Activated naive CD4-positive, alpha-beta T cell treated with anti-CD3 and anti-CD28 coated beads, Interleukin-2, amount 50 U/mL, for 24 hours (primary cell): ENCODE results near the gene FAM72B.
"Not testable (repeated sequence)": the region's sequence is repeated elsewhere in the genome, so short reads cannot be mapped to it uniquely, and the experiment has no call there.

Experiments
- H3K27ac Mint-ChIP-seq: one replicate; pipeline ENCODE4 v1.8.0; 2021; ENCODE audit warnings: mild to moderate bottlenecking, mixed read lengths
- H3K27me3 Mint-ChIP-seq: one replicate; pipeline ENCODE4 v1.8.0; 2021; ENCODE audit warnings: mixed read lengths
- H3K36me3 Mint-ChIP-seq: one replicate; pipeline ENCODE4 v1.8.0; 2021; ENCODE audit warnings: mixed read lengths
- H3K4me1 Mint-ChIP-seq: one replicate; pipeline ENCODE4 v1.8.0; 2021; ENCODE audit warnings: mixed read lengths
- H3K4me3 Mint-ChIP-seq: one replicate; pipeline ENCODE4 v1.8.0; 2021; ENCODE audit warnings: mild to moderate bottlenecking, mixed read lengths
- H3K9me3 Mint-ChIP-seq: one replicate; pipeline ENCODE4 v1.8.0; 2021; ENCODE audit warnings: mixed read lengths

FAM72B gene

DNA sequence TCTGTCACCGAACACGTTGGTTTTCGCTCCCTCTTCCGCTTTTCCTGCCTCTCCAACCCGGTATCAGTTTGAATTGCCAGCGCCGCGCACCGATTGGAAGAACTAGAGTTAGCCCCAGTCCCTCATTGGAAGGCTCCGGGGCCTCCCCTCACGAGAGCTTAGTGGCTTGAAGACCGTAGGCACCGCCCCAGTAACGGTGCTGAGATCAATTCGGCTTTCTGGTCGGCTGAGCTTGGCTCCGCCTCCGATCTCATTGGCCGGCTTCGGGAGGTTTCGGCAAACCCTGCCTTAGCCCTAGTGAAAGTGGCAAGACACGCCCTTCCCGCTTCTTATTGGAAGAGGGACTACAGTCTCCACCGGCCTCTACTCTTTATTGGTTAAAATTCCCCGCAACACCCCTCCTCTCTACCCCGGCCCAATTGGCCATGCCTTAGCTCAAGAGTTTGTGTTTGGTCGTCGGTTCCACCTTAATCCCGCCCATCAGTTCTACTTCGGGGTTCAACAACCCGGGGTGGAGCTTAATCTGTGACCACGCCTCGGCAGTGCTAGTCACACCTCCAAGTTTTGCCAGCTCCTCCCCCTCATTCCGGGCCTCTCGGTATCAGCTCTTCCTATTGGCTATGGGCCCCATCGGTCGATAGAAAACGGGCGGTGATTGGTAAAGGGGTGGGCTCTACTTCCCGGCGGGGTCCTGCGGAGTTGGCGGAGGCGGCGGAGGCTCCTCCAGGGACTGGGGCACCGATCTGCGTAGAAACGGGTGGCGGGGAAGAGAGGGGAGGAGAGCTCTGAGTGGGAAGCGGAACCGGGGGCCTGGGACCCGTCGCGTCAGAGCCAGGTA is at the start of gene FAM72B, which contains the start of gene SRGAP2C:
Gene FAM72B (minus strand): TSS at position 51 of the 838 bp plus-strand sequence. CDS start 851 bp downstream, outside the sequence.
Gene SRGAP2C (plus strand): TSS at position 686 of the 838 bp plus-strand sequence. CDS start 2,472 bp downstream, outside the sequence.
- H3K9me3 Mint-ChIP-seq, H3K27me3 Mint-ChIP-seq, H3K36me3 Mint-ChIP-seq, H3K4me1 Mint-ChIP-seq: not testable (repeated sequence)
- H3K27ac Mint-ChIP-seq = peak within 1 kb of the TSS; percentile 92
- H3K4me3 Mint-ChIP-seq = peak within 1 kb of the TSS; percentile 93

DNA sequence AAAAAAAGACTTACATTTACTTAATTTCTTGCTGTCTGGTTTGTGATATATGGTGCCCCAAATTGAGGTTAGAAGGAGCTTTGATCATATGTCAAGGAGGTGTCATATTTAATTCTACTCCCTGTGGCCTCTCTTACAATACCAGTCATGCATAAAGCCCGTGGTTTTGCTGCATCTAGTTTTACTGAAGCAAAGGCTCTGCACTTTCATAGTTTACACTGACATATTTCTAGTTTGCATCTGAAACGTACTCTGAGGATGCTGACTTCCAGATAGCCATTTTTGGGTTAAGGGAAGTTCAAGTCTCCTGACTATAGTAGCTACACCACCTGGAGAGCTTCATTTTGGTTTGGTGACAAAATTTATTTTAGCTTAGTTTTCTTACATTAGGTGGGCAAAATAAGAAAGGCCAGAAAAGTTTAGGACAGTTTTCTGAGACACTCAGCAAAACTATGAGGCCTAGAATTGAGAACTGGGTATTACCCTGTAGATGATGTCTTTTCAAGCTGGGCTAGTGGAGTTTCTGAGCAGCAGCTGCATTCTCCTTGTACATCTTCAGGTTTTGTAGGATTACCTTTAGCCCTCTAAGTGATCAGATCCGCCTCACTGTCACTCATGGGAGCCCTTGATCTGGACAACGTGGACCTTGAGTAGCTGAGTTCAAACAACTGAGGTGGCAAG is 48.4 kb upstream of the FAM72B start:
- H3K27me3 Mint-ChIP-seq, H3K4me3 Mint-ChIP-seq, H3K4me1 Mint-ChIP-seq, H3K9me3 Mint-ChIP-seq, H3K27ac Mint-ChIP-seq, H3K36me3 Mint-ChIP-seq: not testable (repeated sequence)

DNA sequence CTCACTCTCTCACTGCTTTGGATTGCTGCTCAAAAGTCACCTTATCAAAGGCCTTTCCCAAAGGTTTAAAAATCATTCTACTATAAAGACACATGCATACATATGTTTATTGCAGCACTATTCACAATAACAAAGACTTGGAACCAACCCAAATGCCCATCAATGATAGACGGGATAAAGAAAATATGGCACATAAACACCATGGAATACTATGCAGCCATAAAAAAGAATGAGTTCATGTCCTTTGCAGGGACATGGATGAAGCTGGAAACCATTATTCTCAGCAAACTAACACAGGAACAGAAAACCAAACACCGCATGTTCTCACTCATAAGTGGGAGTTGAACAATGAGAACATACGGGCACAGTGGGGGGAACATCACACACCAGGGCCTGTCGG is 46.5 kb upstream of the FAM72B start:
- H3K9me3 Mint-ChIP-seq, H3K27ac Mint-ChIP-seq, H3K4me3 Mint-ChIP-seq, H3K36me3 Mint-ChIP-seq, H3K27me3 Mint-ChIP-seq, H3K4me1 Mint-ChIP-seq: not testable (repeated sequence)

DNA sequence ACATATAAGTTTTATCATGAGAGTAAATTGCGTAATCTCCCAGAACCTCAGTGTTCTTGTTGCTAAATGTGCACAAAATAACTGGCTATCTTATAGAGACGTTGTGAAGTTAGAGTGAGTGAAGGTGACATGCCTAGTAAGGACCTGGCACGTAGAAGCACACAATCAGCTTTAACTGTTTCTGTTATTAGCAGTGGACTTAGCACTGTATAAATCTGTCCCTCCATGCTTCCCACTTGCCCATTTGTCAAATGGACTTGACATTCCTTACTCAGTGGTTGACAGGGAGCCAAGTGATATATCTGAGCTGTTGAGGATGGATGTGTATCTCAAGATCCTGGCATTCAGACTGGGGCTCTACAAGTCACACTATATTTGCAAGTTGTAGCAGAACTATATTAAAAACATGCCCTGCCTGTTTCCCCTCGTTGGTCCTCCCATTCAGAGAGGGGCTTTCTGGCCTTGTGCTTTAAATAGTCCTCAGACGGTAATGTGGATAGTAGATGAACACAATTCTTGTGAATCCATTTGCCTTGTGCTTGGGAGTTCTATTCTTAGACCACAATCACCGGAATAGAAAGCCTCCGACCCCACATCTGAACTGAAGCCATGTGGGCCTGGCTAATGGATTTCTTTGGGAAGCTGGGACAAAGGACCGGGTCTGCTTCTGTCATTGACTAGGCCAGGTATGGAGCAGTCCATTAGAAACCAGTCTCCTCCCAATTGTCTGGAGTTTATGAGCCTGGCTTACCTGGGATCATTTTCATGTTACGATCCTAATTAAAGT is 43.6 kb upstream of the FAM72B start:
- not testable (repeated sequence) for H3K9me3 Mint-ChIP-seq, H3K27ac Mint-ChIP-seq, H3K4me3 Mint-ChIP-seq, H3K4me1 Mint-ChIP-seq, H3K36me3 Mint-ChIP-seq, H3K27me3 Mint-ChIP-seq

DNA sequence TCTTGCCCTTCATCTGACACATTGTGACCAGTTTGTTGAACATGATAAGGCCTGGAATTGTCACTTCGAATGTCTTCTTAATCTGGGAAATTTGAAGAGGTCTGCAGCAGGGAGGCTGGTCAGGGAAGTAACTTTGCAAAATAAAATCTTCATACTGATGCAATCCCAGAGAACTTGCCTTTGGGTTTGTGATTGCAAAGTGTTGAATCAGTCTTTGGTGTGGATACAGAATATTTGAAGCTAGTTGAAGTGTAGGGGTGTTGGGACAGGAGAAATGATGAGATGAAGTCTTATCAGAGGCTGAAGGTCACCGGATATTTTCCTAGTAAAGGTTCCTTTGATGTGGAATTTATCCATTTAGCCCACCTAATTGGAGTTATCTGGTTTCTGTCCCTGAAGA is 42.8 kb upstream of the FAM72B start:
- H3K4me3 Mint-ChIP-seq, H3K36me3 Mint-ChIP-seq, H3K9me3 Mint-ChIP-seq, H3K27me3 Mint-ChIP-seq, H3K4me1 Mint-ChIP-seq, H3K27ac Mint-ChIP-seq: not testable (repeated sequence)

DNA sequence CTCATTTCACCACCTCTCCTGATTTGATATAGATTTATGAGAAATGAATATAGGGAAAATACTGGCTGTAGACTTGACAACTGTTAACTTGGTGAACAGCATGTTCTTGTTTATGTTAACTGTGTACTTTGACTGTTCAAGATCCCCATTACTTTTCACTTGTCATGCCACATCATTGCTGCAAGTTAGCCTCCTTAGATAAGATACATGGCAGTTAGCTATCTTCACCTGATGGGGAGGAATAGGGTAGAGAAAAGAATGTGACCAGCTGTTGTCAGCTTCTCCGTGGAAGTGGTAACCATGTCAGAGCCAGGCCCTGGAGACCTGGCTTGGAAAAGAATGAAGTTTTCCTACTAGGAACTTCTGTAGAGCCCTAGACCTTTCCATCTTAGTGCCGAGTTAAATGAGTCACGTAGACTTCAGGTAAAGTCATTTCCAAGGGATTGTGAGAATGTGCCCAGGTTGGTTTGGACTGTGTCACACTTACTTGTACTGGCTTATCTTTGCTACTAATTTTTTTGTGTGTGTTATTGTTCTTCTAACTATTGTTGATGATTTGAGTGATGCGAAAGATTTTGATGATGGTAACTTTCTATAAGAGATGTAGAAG is 42.3 kb upstream of the FAM72B start:
- not testable (repeated sequence) for H3K4me3 Mint-ChIP-seq, H3K9me3 Mint-ChIP-seq, H3K36me3 Mint-ChIP-seq, H3K27ac Mint-ChIP-seq, H3K4me1 Mint-ChIP-seq, H3K27me3 Mint-ChIP-seq

DNA sequence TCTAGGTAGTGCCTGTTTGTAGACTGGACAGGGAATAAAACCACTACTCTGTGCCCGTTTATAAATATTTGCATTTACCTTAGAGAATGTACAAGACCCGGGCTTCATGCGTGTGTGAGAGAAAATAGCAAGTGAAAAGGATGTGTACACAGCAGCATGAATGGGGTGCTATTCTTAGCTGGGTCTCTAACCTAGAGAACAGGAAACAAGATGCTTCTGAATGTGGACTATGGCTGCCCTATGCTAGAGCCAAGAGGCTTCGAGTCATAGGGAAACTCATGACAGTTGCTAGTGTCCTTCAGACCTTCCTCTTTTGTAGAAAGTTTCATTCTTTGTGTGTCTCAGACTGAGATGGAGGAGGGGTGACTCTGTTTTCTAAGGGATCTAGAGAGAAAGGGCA is 40.6 kb upstream of the FAM72B start:
- H3K4me1 Mint-ChIP-seq, H3K27me3 Mint-ChIP-seq, H3K9me3 Mint-ChIP-seq, H3K36me3 Mint-ChIP-seq, H3K4me3 Mint-ChIP-seq, H3K27ac Mint-ChIP-seq: not testable (repeated sequence)

DNA sequence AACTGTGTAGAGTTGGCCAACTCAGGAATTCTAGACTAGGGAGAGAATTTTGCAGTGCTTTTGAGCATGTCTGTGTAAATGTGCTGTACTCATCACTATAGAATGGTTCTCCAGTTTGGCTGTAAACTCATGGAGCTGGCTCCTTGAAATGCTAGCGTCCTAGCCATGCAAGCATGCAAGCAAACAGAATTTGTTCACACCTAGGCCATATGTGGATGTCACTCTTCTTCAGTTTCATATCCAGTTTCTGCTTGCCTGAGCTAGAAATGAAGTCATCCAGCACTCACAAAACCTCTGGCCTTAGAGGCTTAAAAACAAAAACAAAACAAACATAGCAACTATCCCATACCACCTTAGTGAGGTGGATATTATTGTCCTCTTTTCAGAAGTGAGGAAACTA is 37.6 kb upstream of the FAM72B start:
- not testable (repeated sequence) for H3K36me3 Mint-ChIP-seq, H3K4me3 Mint-ChIP-seq, H3K27ac Mint-ChIP-seq, H3K4me1 Mint-ChIP-seq, H3K27me3 Mint-ChIP-seq, H3K9me3 Mint-ChIP-seq

DNA sequence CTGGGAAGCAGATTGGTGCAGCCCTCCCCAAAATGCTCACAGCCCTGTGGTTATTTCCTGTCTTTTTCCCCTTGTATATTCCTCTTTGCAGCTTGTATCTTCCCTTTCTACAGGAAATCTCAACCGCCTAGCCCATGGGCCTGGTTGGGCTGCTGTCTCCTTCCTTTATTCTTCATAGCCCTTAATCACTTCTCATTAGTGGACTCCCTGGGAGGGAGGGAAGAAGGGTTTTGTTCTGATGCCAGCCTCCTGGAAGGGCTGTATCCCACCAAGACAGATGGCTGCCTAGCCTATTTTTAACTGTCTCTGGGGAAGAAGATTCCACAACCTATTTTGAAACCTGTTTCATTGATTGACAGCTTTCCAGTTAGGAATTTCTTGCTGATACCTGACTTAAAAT is 32.5 kb upstream of the FAM72B start:
- H3K4me1 Mint-ChIP-seq, H3K27ac Mint-ChIP-seq, H3K36me3 Mint-ChIP-seq, H3K27me3 Mint-ChIP-seq, H3K4me3 Mint-ChIP-seq, H3K9me3 Mint-ChIP-seq: not testable (repeated sequence)

DNA sequence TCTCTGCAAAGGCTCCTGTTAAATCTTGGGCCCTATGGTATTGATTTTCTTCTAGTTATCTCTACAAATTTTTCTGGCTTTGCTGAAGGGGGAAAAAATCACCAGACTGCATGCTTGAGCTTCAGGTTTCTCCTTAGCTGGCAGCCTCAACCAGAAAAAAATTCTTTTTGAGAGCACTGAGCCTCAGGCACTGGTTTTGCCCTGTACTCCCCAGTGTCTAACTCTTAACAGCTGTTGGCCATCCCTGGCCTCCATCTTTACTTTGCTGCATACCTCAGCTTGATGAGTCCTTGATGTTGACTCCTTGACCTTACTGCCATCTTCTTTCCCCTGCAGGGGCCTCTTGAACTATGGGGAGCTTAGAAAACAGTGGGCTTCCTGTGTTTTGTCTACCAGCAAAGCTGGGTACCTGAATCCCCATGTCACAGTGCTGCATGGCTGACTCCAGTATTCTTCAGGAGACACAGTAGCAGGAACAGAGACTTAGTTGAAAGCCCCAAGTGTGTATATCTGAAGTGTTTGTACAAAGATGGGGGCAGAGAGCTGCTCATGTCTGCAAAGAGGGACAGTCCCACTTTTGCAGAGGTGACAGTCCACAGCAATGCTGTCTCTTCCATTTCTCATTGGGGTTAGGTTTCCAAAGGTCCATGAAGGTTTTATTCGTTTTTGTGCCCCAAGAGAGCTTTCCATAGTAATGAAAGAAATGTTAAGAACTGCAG is 31.7 kb upstream of the FAM72B start:
- H3K27ac Mint-ChIP-seq, H3K9me3 Mint-ChIP-seq, H3K36me3 Mint-ChIP-seq, H3K4me1 Mint-ChIP-seq, H3K4me3 Mint-ChIP-seq, H3K27me3 Mint-ChIP-seq: not testable (repeated sequence)

DNA sequence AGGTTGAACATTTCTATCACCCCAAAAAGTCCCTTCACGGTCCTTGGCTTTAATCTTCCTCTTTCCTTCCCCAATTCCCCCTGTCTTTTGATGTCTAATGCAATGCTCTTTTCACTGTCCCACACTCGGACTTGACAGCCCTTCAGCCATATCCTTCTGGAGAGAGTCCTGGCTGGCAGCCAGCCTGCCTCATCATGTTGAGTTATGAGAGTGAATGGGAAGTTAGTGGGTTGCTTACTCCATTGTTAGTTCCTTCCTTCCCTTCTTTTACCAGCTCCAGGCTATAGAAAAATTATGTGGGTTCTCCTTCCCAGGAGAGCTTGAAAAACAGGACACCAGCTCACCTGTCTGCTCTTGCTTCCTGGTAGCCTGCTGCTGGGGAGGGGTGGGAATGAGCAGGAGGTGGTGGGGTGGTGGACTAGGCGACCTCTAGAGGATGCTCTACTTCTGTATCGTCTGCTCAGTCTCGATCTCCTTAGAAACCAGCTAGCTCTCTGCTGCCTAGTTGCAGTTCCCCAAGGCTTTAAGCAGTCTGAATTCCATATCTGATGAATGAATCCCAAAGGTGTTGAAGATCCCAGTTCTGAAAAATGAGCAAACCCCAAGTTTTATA is 30.5 kb upstream of the FAM72B start:
- H3K27me3 Mint-ChIP-seq, H3K4me3 Mint-ChIP-seq, H3K9me3 Mint-ChIP-seq, H3K36me3 Mint-ChIP-seq, H3K27ac Mint-ChIP-seq, H3K4me1 Mint-ChIP-seq: not testable (repeated sequence)

DNA sequence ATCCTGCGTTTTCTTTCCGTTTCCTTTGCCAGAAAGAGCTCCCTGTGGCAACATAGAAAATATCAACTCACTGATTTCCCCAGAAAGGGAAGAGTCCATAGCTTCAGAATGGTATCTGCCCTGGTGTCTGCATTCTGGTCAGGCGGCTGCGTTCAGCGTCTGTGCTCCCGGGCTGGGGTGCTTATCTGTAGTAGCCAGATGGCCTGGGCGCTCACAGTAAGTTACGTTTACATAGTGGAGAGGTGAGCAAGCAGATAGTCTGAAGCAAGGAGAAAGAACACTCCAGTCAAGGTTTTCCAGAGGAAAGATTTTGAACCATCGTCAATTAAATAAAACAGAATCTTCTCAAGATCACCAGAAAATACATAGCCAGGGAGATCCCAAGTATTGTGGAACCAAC is 29.4 kb upstream of the FAM72B start:
- not testable (repeated sequence) for H3K9me3 Mint-ChIP-seq, H3K36me3 Mint-ChIP-seq, H3K27ac Mint-ChIP-seq, H3K4me3 Mint-ChIP-seq, H3K27me3 Mint-ChIP-seq, H3K4me1 Mint-ChIP-seq

DNA sequence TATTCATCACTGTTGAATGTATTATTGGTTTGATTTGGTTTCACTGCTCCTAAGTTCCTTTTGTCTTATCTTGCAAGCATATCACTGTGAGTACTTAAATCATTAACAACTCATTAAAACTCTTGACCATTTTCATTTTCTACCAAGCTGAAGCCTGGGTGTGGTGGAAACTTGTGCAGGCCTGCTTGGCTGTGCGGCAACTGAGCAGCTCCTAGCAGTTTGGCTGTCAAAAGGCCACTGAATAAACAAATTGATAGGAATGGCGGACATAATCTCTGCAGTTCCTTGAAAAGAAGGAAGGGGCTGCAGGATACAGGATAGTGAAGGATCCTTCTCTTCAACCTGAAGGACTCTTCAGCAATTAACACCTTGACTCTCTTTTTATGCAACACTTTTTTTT is 26.6 kb upstream of the FAM72B start:
- H3K9me3 Mint-ChIP-seq, H3K4me1 Mint-ChIP-seq, H3K27ac Mint-ChIP-seq, H3K36me3 Mint-ChIP-seq, H3K27me3 Mint-ChIP-seq, H3K4me3 Mint-ChIP-seq: not testable (repeated sequence)

DNA sequence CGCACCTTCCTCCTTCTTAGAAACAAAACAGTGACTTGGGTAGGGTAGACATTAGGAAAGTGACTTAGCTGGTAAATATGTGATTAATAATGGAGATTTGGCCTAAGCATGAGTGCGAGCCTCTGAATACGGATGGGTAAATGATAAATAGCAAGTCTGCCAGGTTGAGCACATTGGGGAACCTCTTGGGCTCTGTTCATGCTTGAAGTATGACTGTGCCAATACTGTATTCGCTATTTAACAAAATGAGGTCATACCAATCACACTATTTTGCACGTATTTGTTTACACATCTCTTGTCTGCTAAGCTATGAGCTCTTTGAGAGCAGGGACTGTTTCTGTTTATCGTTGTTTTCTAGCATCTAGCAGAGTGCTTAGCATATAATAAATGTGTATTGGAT is 24.2 kb upstream of the FAM72B start:
- H3K9me3 Mint-ChIP-seq, H3K27ac Mint-ChIP-seq, H3K27me3 Mint-ChIP-seq, H3K36me3 Mint-ChIP-seq, H3K4me1 Mint-ChIP-seq, H3K4me3 Mint-ChIP-seq: not testable (repeated sequence)

DNA sequence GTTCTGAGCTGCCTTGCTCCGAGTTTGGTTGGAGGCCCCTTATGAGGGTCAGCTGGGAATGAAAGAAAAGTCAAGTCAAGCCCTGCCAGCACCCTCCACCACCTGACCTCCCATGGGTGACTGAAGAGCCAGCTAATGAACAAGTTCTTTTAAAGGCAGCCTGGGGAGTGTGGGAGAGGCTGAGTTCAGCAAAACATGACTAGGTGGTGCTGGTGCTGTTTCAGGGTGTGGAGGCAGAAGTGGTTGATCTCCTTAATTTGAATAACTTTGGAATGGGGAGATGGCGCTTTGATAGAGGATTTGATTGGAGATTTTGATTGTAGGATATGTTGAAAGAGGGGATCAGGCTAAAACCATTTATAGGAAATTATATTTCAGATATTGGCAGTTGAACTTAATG is 23.2 kb upstream of the FAM72B start:
- not testable (repeated sequence) for H3K36me3 Mint-ChIP-seq, H3K9me3 Mint-ChIP-seq, H3K27ac Mint-ChIP-seq, H3K4me3 Mint-ChIP-seq, H3K27me3 Mint-ChIP-seq, H3K4me1 Mint-ChIP-seq
